ENCODE measurements around the gene PRH2. TPM values are rescaled to one million over a fixed set of nuclear protein-coding genes. Genes with fewer than 3 reads are reported as not detected.

PRH2 gene
- polyA plus RNA-seq, 1 donor (not counting 4 experiments of a cell fraction or from before 2014, with no cell fraction given), result 0.12 TPM

DNA sequence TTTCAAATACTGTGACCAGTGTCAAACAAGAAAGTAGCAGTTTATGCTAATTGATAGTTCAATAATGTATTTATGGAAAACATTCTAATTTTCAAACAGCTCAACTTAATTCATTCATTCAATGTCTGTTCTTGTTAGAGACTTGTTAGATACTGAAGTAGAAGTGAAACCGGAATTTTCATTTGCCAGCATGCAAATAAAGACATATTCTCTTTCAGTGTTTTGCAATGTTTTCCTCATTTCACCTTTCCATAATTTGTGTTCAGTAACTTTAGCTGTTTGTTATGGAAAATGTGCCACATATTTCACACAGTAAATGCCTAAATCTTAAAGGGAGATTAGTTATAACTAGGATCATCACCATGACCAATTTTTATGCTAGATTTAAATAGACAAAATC is 36.4 kb downstream of the PRH2 start:
- no peaks in the 10 kb centered on the region for H3K79me2 ChIP-seq (ENCODE audit: control insufficient read depth, insufficient read depth, low read length)
- H3K9me1 ChIP-seq (ENCODE audit: control insufficient read depth, extremely low read depth, insufficient read depth, low read length), result no peaks in the 10 kb centered on the region
- DNase-seq (ENCODE audit: low read depth, low spot score), result no peak
- no peaks in the 10 kb centered on the region for H3K9me3 ChIP-seq (ENCODE audit: control insufficient read depth, low read depth, low read length)
- peaks cover 17% of the 10 kb centered on the region for H3K4me1 ChIP-seq (ENCODE audit: control insufficient read depth, extremely low read depth, insufficient read depth, low read length)
- no peak for FAIRE-seq
- dilution Hi-C loops (cut with MboI; ENCODE audit: extremely low pct_ligation_motif_present, low sequenced_read_pairs), result no loop called here
- no peak overlapping the region for H3K4me2 ChIP-seq (ENCODE audit: control insufficient read depth, extremely low read depth, insufficient read depth, low read depth, low read length)
- TF ChIP-seq, protein P1, sequence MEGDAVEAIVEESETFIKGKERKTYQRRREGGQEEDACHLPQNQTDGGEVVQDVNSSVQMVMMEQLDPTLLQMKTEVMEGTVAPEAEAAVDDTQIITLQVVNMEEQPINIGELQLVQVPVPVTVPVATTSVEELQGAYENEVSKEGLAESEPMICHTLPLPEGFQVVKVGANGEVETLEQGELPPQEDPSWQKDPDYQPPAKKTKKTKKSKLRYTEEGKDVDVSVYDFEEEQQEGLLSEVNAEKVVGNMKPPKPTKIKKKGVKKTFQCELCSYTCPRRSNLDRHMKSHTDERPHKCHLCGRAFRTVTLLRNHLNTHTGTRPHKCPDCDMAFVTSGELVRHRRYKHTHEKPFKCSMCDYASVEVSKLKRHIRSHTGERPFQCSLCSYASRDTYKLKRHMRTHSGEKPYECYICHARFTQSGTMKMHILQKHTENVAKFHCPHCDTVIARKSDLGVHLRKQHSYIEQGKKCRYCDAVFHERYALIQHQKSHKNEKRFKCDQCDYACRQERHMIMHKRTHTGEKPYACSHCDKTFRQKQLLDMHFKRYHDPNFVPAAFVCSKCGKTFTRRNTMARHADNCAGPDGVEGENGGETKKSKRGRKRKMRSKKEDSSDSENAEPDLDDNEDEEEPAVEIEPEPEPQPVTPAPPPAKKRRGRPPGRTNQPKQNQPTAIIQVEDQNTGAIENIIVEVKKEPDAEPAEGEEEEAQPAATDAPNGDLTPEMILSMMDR (optimal IDR thresholded peaks at IDR 0.05 in 1 of 3, IDR thresholded peaks at IDR 0.05 in 1 of 3, conservative IDR thresholded peaks at IDR 0.05 in 1 of 3; ENCODE audit: extremely low read depth in 1 of 3, insufficient read depth in 2 of 3, low read length in 3 of 3), result no peak
- TF ChIP-seq EZH2 (IDR thresholded peaks at IDR 0.05; ENCODE audit: low read length), result no peak
- H3K36me3 ChIP-seq (ENCODE audit: control insufficient read depth in 2 of 2, extremely low read depth in 1 of 2, insufficient read depth in 2 of 2, low read length in 2 of 2), result peaks cover 0 to 1% of the 10 kb centered on the region in 2 experiments
- H2AFZ ChIP-seq (ENCODE audit: control insufficient read depth, low read length), result no peak overlapping the region
- H4K20me1 ChIP-seq (ENCODE audit: control insufficient read depth, extremely low read depth, insufficient read depth, low read length), result no peaks in the 10 kb centered on the region
- H3K27me3 ChIP-seq (ENCODE audit: control insufficient read depth, extremely low read depth, insufficient read depth, low read length), result no peaks in the 10 kb centered on the region
- no peak overlapping the region for H3K9ac ChIP-seq (ENCODE audit: control insufficient read depth, extremely low read depth, insufficient read depth, low read length)
- H3K4me3 ChIP-seq (ENCODE audit: control insufficient read depth in 2 of 3, extremely low read depth in 1 of 3, insufficient read depth in 2 of 3, low read depth in 1 of 3, low read length in 3 of 3), result no peak overlapping the region
- H3K27ac ChIP-seq (ENCODE audit: control insufficient read depth, insufficient read depth, low read length), result no peak overlapping the region

GRCh38 chr12:10966314-10966713 is 37.3 kb downstream of the PRH2 start:
- H3K4me1 ChIP-seq (ENCODE audit: control insufficient read depth, extremely low read depth, insufficient read depth, low read length), result peaks cover 17% of the 10 kb centered on the region
- H3K27me3 ChIP-seq (ENCODE audit: control insufficient read depth, extremely low read depth, insufficient read depth, low read length), result no peaks in the 10 kb centered on the region
- no peak overlapping the region for H3K4me2 ChIP-seq (ENCODE audit: control insufficient read depth, extremely low read depth, insufficient read depth, low read depth, low read length)
- H4K20me1 ChIP-seq (ENCODE audit: control insufficient read depth, extremely low read depth, insufficient read depth, low read length), result no peaks in the 10 kb centered on the region
- H3K36me3 ChIP-seq (ENCODE audit: control insufficient read depth in 2 of 2, extremely low read depth in 1 of 2, insufficient read depth in 2 of 2, low read length in 2 of 2), result peaks cover 0 to under 1% of the 10 kb centered on the region in 2 experiments
- TF ChIP-seq EZH2 (IDR thresholded peaks at IDR 0.05; ENCODE audit: low read length), result no peak
- TF ChIP-seq, protein P1 (optimal IDR thresholded peaks at IDR 0.05 in 1 of 3, IDR thresholded peaks at IDR 0.05 in 1 of 3, conservative IDR thresholded peaks at IDR 0.05 in 1 of 3; ENCODE audit: extremely low read depth in 1 of 3, insufficient read depth in 2 of 3, low read length in 3 of 3), result no peak
- H3K27ac ChIP-seq (ENCODE audit: control insufficient read depth, insufficient read depth, low read length), result no peak overlapping the region
- dilution Hi-C loops (cut with MboI; ENCODE audit: extremely low pct_ligation_motif_present, low sequenced_read_pairs), result no loop called here
- H3K4me3 ChIP-seq (ENCODE audit: control insufficient read depth in 2 of 3, extremely low read depth in 1 of 3, insufficient read depth in 2 of 3, low read depth in 1 of 3, low read length in 3 of 3), result no peak overlapping the region
- no peak overlapping the region for H2AFZ ChIP-seq (ENCODE audit: control insufficient read depth, low read length)
- no peaks in the 10 kb centered on the region for H3K9me1 ChIP-seq (ENCODE audit: control insufficient read depth, extremely low read depth, insufficient read depth, low read length)
- H3K9ac ChIP-seq (ENCODE audit: control insufficient read depth, extremely low read depth, insufficient read depth, low read length), result no peak overlapping the region
- no peaks in the 10 kb centered on the region for H3K9me3 ChIP-seq (ENCODE audit: control insufficient read depth, low read depth, low read length)
- FAIRE-seq (no peak), DNase-seq (ENCODE audit: low read depth, low spot score) (no peak)
- H3K79me2 ChIP-seq (ENCODE audit: control insufficient read depth, insufficient read depth, low read length), result no peaks in the 10 kb centered on the region
